ENCODE results near the gene SSC5D. TPM values are rescaled to one million over a fixed set of nuclear protein-coding genes. Genes with fewer than 3 reads are reported as not detected.

The SSC5D gene
- total RNA-seq, 1 donor from 2014 or later = 7.6 TPM

DNA sequence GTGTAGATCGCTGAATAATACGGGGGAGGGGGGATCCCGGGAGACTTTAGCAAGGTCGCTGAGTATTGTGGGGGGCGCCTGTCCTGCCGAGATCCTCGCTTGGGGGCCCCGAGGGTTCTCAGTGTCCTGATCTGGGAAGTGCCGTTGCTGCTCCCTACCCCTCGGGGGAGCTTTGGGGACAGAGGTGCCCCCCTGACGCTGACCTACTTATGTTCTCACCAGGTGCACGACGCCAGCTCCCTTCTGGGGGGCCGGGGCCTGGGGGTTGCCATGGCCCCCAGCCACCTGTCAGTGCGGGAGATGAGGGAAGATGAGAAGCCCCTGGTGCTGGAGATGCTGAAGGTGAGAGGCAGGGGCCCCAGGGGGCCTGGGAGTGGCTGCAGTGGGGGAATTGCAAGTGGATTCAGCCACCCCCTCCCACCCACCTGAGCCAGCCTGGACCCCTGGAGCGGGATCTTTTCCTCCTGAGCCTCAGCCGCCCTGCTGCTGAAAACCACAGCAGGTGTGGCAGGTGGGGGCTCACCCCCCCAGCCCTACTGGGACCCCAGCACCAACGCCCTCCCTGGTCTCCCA is 2.7 kb upstream of the SSC5D start:
- Mint-ChIP-seq H3K36me3 (ENCODE audit: unreplicated experiment) (no peaks in the 10 kb centered on the region), H3K4me1 (ENCODE audit: low read depth, unreplicated experiment) (peaks cover 11% of the 10 kb centered on the region), H3K27ac (ENCODE audit: unreplicated experiment) (peak overlapping the region; percentile 84), H3K27me3 (ENCODE audit: unreplicated experiment) (peaks cover 15% of the 10 kb centered on the region), H3K9me3 (ENCODE audit: unreplicated experiment) (peaks cover 8% of the 10 kb centered on the region), H3K4me3 (ENCODE audit: unreplicated experiment) (peak overlapping the region; percentile 92)
- no peak for DNase-seq
- TF ChIP-seq, protein P1, sequence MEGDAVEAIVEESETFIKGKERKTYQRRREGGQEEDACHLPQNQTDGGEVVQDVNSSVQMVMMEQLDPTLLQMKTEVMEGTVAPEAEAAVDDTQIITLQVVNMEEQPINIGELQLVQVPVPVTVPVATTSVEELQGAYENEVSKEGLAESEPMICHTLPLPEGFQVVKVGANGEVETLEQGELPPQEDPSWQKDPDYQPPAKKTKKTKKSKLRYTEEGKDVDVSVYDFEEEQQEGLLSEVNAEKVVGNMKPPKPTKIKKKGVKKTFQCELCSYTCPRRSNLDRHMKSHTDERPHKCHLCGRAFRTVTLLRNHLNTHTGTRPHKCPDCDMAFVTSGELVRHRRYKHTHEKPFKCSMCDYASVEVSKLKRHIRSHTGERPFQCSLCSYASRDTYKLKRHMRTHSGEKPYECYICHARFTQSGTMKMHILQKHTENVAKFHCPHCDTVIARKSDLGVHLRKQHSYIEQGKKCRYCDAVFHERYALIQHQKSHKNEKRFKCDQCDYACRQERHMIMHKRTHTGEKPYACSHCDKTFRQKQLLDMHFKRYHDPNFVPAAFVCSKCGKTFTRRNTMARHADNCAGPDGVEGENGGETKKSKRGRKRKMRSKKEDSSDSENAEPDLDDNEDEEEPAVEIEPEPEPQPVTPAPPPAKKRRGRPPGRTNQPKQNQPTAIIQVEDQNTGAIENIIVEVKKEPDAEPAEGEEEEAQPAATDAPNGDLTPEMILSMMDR (IDR thresholded peaks at IDR 0.05; ENCODE audit: partially characterized antibody, unreplicated experiment) = no peak

GRCh38 chr19:55486043-55486970 is 1.9 kb upstream of the SSC5D start:
- Mint-ChIP-seq H3K4me3 (ENCODE audit: unreplicated experiment) (peak overlapping the region; percentile 92), H3K36me3 (ENCODE audit: unreplicated experiment) (no peaks in the 10 kb centered on the region), H3K4me1 (ENCODE audit: low read depth, unreplicated experiment) (peaks cover 10% of the 10 kb centered on the region), H3K9me3 (ENCODE audit: unreplicated experiment) (peaks cover 6% of the 10 kb centered on the region), H3K27me3 (ENCODE audit: unreplicated experiment) (peaks cover 15% of the 10 kb centered on the region), H3K27ac (ENCODE audit: unreplicated experiment) (peak overlapping the region; percentile 94)
- TF ChIP-seq, protein P1 (IDR thresholded peaks at IDR 0.05; ENCODE audit: partially characterized antibody, unreplicated experiment) = no peak
- DNase-seq = no peak

GRCh38 chr19:55486971-55487923 is 989 bp upstream of the SSC5D start:
- peak; percentile 50 for DNase-seq
- peak overlapping the region; percentile 82 for H3K4me3 Mint-ChIP-seq (ENCODE audit: unreplicated experiment)
- H3K36me3 Mint-ChIP-seq (ENCODE audit: unreplicated experiment) = no peaks in the 10 kb centered on the region
- H3K4me1 Mint-ChIP-seq (ENCODE audit: low read depth, unreplicated experiment) = peaks cover 10% of the 10 kb centered on the region
- peaks cover 7% of the 10 kb centered on the region for H3K9me3 Mint-ChIP-seq (ENCODE audit: unreplicated experiment)
- peaks cover 15% of the 10 kb centered on the region for H3K27me3 Mint-ChIP-seq (ENCODE audit: unreplicated experiment)
- TF ChIP-seq, protein P1 (IDR thresholded peaks at IDR 0.05; ENCODE audit: partially characterized antibody, unreplicated experiment) = no peak
- peak overlapping the region; percentile 94 for H3K27ac Mint-ChIP-seq (ENCODE audit: unreplicated experiment)

GRCh38 chr19:55488986-55489710 is 912 bp downstream of the SSC5D start:
- Mint-ChIP-seq H3K4me1 (ENCODE audit: low read depth, unreplicated experiment) (peaks cover 10% of the 10 kb centered on the region), H3K9me3 (ENCODE audit: unreplicated experiment) (peaks cover 8% of the 10 kb centered on the region), H3K36me3 (ENCODE audit: unreplicated experiment) (no peaks in the 10 kb centered on the region), H3K4me3 (ENCODE audit: unreplicated experiment) (no peak overlapping the region), H3K27me3 (ENCODE audit: unreplicated experiment) (peaks cover 15% of the 10 kb centered on the region), H3K27ac (ENCODE audit: unreplicated experiment) (no peak overlapping the region)
- TF ChIP-seq, protein P1 (IDR thresholded peaks at IDR 0.05; ENCODE audit: partially characterized antibody, unreplicated experiment) = no peak
- DNase-seq = peak; percentile 51

Data from glutamatergic neuron (in vitro differentiated cells).